Suprapubic skin (tissue), 4 donors: ENCODE data around the gene EFEMP1. TPM values are rescaled to one million over a fixed set of nuclear protein-coding genes. Genes with fewer than 3 reads are reported as not detected.

Experiments used
- DNase-seq, 2 donors: peaks; one replicate each; pipeline ENCODE4 v3.0.0-alpha.2; 2019; ENCODE audit warnings: low spot score in 2 of 2
- H3K27ac ChIP-seq: fragments of 200-600 bp; sonication (generic); one replicate; pipeline ENCODE4 v1.5.1; 2019
- H3K27me3 ChIP-seq: fragments of 200-600 bp; sonication (generic); one replicate; pipeline ENCODE4 v1.5.1; 2019
- H3K36me3 ChIP-seq: fragments of 200-600 bp; sonication (generic); one replicate; pipeline ENCODE4 v1.5.1; 2019
- H3K4me1 ChIP-seq: fragments of 200-600 bp; sonication (generic); one replicate; pipeline ENCODE4 v1.5.1; 2019
- H3K4me3 ChIP-seq: fragments of 200-600 bp; sonication (generic); one replicate; pipeline ENCODE4 v1.5.1; 2019; ENCODE audit warnings: mild to moderate bottlenecking
- H3K9me3 ChIP-seq: fragments of 200-600 bp; sonication (generic); one replicate; pipeline ENCODE4 v1.5.1; 2019
- CTCF ChIP-seq, 2 donors: fragments of 200-600 bp in 1 of 2; fragments of 450-650 bp in 1 of 2; sonication (generic) in 1 of 2; IDR thresholded peaks; one replicate each; pipeline ENCODE4 v1.5.1; 2016 to 2019; ENCODE audit warnings: antibody characterized with exemption in 2 of 2, mild to moderate bottlenecking in 1 of 2, moderate library complexity in 1 of 2
- EP300 ChIP-seq: sonication (generic); formaldehyde crosslinking; IDR thresholded peaks from one replicate; pipeline ENCODE4 v1.6.1; 2017; ENCODE audit warnings: antibody characterized with exemption
- POLR2AphosphoS5 ChIP-seq, 3 donors: sonication (generic); formaldehyde crosslinking; IDR thresholded peaks; one replicate each; pipeline ENCODE4 v1.6.1; 2017; ENCODE audit warnings: antibody characterized with exemption in 3 of 3
- WGBS: methylation state at CpG from one replicate; pipeline ENCODE4 v1.1.5; 2018; 5-methylcytosine and 5-hydroxymethylcytosine counted together
- total RNA-seq, 4 donors: library from RNA; depleted of rRNA; stranded (reverse); fragments of >200 nt; gene quantifications; one replicate each; pipeline ENCODE4 v1.1.0, GENCODE V29; 2016

The EFEMP1 gene
- total RNA-seq, 4 donors from 2014 or later = 93.1 to 145 (median 137) TPM

- H3K4me1 ChIP-seq = no peaks in the 10 kb centered on the region
- H3K4me3 ChIP-seq = no peak overlapping the region
- 96% methylated on average over 9 of the region's 14 CpGs for WGBS
- no peaks in the 10 kb centered on the region for H3K27me3 ChIP-seq
- no peak for DNase-seq
- H3K36me3 ChIP-seq = no peaks in the 10 kb centered on the region
- H3K9me3 ChIP-seq = no peaks in the 10 kb centered on the region
- no peak for TF ChIP-seq POLR2AphosphoS5 (IDR thresholded peaks at IDR 0.05)
- TF ChIP-seq EP300 = no peak
- TF ChIP-seq CTCF (IDR thresholded peaks at IDR 0.05) = no peak
- H3K27ac ChIP-seq = no peak overlapping the region
Observed at GRCh38 chr2:55824551-55825096, 99.0 kb downstream of the EFEMP1 start.

Other genes starting within 250 kb of the EFEMP1 start
- gene PNPT1, start 229.9 kb downstream of the EFEMP1 start, total RNA-seq = 10 to 100 TPM in 3 of 4 donors, 1 to 10 TPM in 1; 8.4 to 12.4 (median 10.9) TPM